ENCODE measurements around the gene ACP7.
"Not testable (repeated sequence)": the region's sequence is repeated elsewhere in the genome, so short reads cannot be mapped to it uniquely, and the experiment has no call there.

ACP7 gene

GRCh38 chr19:39132344-39132969, 48.3 kb downstream of the ACP7 start:
- DNase-seq (ENCODE audit: low read depth) = no peak

- DNase-seq (ENCODE audit: low read depth) = no peak
These were observed 49.5 kb downstream of the ACP7 start for GRCh38 chr19:39133431-39134270.

GRCh38 chr19:39135701-39136100, 51.5 kb downstream of the ACP7 start:
- no peak for DNase-seq (ENCODE audit: low read depth)

GRCh38 chr19:39136225-39136940, 52.2 kb downstream of the ACP7 start:
- no peak for DNase-seq (ENCODE audit: low read depth)

- DNase-seq (ENCODE audit: low read depth) = no peak
These were observed 53.0 kb downstream of the ACP7 start for GRCh38 chr19:39137131-39137530.

- DNase-seq (ENCODE audit: low read depth) = no peak
These were observed 54.3 kb downstream of the ACP7 start for GRCh38 chr19:39138221-39139211.

- no peak for DNase-seq (ENCODE audit: low read depth)
These were observed 55.2 kb downstream of the ACP7 start for GRCh38 chr19:39139305-39139874.

GRCh38 chr19:39139971-39140453, 55.8 kb downstream of the ACP7 start:
- no peak for DNase-seq (ENCODE audit: low read depth)

GRCh38 chr19:39140594-39140993, 56.4 kb downstream of the ACP7 start:
- no peak for DNase-seq (ENCODE audit: low read depth)

- DNase-seq (ENCODE audit: low read depth) = no peak
These were observed 57.8 kb downstream of the ACP7 start for GRCh38 chr19:39141929-39142328.

GRCh38 chr19:39142630-39143029, 58.5 kb downstream of the ACP7 start:
- DNase-seq (ENCODE audit: low read depth) = no peak

GRCh38 chr19:39143757-39144289, 59.7 kb downstream of the ACP7 start:
- DNase-seq (ENCODE audit: low read depth) = not testable (repeated sequence)

- no peak for DNase-seq (ENCODE audit: low read depth)
These were observed 60.3 kb downstream of the ACP7 start for GRCh38 chr19:39144290-39145071.

- no peak for DNase-seq (ENCODE audit: low read depth)
These were observed 61.2 kb downstream of the ACP7 start for GRCh38 chr19:39145180-39145953.

- no peak for DNase-seq (ENCODE audit: low read depth)
These were observed 61.9 kb downstream of the ACP7 start for GRCh38 chr19:39146091-39146490.

GRCh38 chr19:39146686-39147450, 62.7 kb downstream of the ACP7 start:
- no peak for DNase-seq (ENCODE audit: low read depth)

GRCh38 chr19:39147480-39147879, 63.3 kb downstream of the ACP7 start:
- DNase-seq (ENCODE audit: low read depth) = no peak

GRCh38 chr19:39148939-39149529, 64.9 kb downstream of the ACP7 start:
- no peak for DNase-seq (ENCODE audit: low read depth)
